Measurements from ENCODE around the gene SMPD1.

DNA sequence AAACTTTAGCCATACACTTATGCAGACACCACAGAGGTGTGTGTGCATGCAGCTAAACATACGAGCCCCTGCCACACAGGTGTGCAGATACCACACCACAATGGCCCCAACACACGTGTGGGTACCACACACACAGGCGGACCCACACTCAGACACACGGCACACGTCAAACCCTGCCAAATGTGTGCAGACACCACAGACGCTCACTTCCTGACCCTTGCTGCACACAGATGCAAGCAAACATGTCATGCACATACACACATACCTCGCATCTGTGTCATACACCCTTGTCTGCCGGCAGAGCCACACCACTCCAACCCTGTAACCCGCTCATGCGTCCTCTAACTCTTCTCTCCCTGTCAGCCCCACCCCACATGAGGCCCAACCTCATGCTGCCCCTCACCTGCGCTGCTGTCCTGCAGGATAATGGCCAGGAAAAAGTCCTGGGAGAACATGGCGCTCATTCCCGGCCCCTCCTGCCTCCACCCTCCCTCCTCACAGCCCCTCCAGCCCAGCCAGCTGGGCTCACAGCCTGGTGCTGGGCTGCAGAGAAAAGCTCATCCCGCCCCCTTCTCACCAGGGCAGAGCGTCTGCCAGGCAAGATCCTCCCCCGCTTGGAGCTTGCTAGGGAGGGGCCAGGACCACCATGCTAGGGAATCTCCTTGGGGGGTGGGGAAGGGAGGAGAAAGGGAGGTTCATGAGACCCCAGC lies 14.2 kb downstream of the SMPD1 start:
- TF ChIP-seq, protein P1, sequence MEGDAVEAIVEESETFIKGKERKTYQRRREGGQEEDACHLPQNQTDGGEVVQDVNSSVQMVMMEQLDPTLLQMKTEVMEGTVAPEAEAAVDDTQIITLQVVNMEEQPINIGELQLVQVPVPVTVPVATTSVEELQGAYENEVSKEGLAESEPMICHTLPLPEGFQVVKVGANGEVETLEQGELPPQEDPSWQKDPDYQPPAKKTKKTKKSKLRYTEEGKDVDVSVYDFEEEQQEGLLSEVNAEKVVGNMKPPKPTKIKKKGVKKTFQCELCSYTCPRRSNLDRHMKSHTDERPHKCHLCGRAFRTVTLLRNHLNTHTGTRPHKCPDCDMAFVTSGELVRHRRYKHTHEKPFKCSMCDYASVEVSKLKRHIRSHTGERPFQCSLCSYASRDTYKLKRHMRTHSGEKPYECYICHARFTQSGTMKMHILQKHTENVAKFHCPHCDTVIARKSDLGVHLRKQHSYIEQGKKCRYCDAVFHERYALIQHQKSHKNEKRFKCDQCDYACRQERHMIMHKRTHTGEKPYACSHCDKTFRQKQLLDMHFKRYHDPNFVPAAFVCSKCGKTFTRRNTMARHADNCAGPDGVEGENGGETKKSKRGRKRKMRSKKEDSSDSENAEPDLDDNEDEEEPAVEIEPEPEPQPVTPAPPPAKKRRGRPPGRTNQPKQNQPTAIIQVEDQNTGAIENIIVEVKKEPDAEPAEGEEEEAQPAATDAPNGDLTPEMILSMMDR (conservative IDR thresholded peaks at IDR 0.05; ENCODE audit: low read depth, low read length): no peak
- TF ChIP-seq EZH2 (IDR thresholded peaks at IDR 0.05; ENCODE audit: borderline replicate concordance, low read depth, low read length, poor library complexity, severe bottlenecking): no peak
